ENCODE data around the gene MYLK2. TPM values are rescaled to one million over a fixed set of nuclear protein-coding genes. Genes with fewer than 3 reads are reported as not detected.

MYLK2 gene
- total RNA-seq, 2 donors from 2014 or later = not detected

GRCh38 chr20:31838646-31839292, 19.6 kb downstream of the MYLK2 start:
- TF ChIP-seq, protein P1, sequence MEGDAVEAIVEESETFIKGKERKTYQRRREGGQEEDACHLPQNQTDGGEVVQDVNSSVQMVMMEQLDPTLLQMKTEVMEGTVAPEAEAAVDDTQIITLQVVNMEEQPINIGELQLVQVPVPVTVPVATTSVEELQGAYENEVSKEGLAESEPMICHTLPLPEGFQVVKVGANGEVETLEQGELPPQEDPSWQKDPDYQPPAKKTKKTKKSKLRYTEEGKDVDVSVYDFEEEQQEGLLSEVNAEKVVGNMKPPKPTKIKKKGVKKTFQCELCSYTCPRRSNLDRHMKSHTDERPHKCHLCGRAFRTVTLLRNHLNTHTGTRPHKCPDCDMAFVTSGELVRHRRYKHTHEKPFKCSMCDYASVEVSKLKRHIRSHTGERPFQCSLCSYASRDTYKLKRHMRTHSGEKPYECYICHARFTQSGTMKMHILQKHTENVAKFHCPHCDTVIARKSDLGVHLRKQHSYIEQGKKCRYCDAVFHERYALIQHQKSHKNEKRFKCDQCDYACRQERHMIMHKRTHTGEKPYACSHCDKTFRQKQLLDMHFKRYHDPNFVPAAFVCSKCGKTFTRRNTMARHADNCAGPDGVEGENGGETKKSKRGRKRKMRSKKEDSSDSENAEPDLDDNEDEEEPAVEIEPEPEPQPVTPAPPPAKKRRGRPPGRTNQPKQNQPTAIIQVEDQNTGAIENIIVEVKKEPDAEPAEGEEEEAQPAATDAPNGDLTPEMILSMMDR (IDR thresholded peaks at IDR 0.05) = no peak
- no peak for ATAC-seq (ENCODE audit: insufficient number of reproducible peaks, low FRiP score, low read depth)
- H3K4me3 ChIP-seq = no peak overlapping the region
- no peaks in the 10 kb centered on the region for H3K27me3 ChIP-seq (replicated peaks; ENCODE audit: insufficient read depth)
- DNase-seq (ENCODE audit: low spot score) = no peak
- H3K27ac ChIP-seq = peak overlapping the region; percentile 92 to 99
- no peaks in the 10 kb centered on the region for H3K36me3 ChIP-seq
- H3K9me3 ChIP-seq = no peaks in the 10 kb centered on the region
- H3K4me1 ChIP-seq (ENCODE audit: control insufficient read depth in 1 of 2, low read depth in 2 of 2) = peaks cover 50 to 85% of the 10 kb centered on the region in 2 donors

GRCh38 chr20:31839782-31840487, 20.8 kb downstream of the MYLK2 start:
- H3K4me1 ChIP-seq (ENCODE audit: control insufficient read depth in 1 of 2, low read depth in 2 of 2) = peaks cover 51 to 95% of the 10 kb centered on the region in 2 donors
- peak overlapping the region; percentile 92 to 99 for H3K27ac ChIP-seq
- ATAC-seq (ENCODE audit: insufficient number of reproducible peaks, low FRiP score, low read depth) (no peak), DNase-seq (ENCODE audit: low spot score) (no peak)
- no peak overlapping the region for H3K4me3 ChIP-seq
- no peaks in the 10 kb centered on the region for H3K36me3 ChIP-seq
- H3K9me3 ChIP-seq = no peaks in the 10 kb centered on the region
- TF ChIP-seq, protein P1 (IDR thresholded peaks at IDR 0.05) = no peak
- no peaks in the 10 kb centered on the region for H3K27me3 ChIP-seq (replicated peaks; ENCODE audit: insufficient read depth)

GRCh38 chr20:31840906-31841816, 22.0 kb downstream of the MYLK2 start:
- DNase-seq (ENCODE audit: low spot score) = no peak
- TF ChIP-seq, protein P1 (IDR thresholded peaks at IDR 0.05) = no peak
- no peak for ATAC-seq (ENCODE audit: insufficient number of reproducible peaks, low FRiP score, low read depth)
- Histone ChIP-seq H3K27ac (peak overlapping the region; percentile 92 to 99), H3K4me3 (peak overlapping the region; percentile 2), H3K36me3 (no peaks in the 10 kb centered on the region), H3K9me3 (no peaks in the 10 kb centered on the region), H3K27me3 (replicated peaks; ENCODE audit: insufficient read depth) (no peaks in the 10 kb centered on the region), H3K4me1 (ENCODE audit: control insufficient read depth in 1 of 2, low read depth in 2 of 2) (peaks cover 43 to 92% of the 10 kb centered on the region in 2 donors)

DNA sequence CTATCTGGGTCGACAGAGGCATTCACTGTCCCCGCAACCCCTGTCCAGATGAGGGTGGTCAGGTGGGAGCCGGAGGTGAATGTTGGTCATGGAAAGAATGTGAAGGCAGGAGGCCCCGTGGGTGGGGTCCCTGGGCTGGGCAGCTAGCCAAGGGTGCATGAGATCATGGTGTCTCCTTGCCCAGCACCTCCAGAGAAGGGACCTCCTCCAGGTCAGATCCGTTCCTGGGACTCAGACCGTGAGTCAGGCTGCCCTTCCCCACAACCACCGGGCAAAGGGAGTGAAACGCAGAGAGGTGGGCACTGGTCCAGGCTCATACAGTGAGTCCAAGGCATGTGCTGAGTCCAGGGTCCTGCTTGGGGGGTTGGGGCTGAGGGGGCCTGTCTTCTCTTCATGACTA, 22.8 kb downstream of the MYLK2 start:
- no peaks in the 10 kb centered on the region for H3K36me3 ChIP-seq
- TF ChIP-seq, protein P1 (IDR thresholded peaks at IDR 0.05) = no peak
- H3K4me1 ChIP-seq (ENCODE audit: control insufficient read depth in 1 of 2, low read depth in 2 of 2) = peaks cover 35 to 88% of the 10 kb centered on the region in 2 donors
- no peaks in the 10 kb centered on the region for H3K9me3 ChIP-seq
- peak; percentile 68 for DNase-seq (ENCODE audit: low spot score)
- ATAC-seq (ENCODE audit: insufficient number of reproducible peaks, low FRiP score, low read depth) = no peak
- peak overlapping the region; percentile 92 to 99 for H3K27ac ChIP-seq
- H3K27me3 ChIP-seq (replicated peaks; ENCODE audit: insufficient read depth) = no peaks in the 10 kb centered on the region
- H3K4me3 ChIP-seq = peak overlapping the region; percentile 77
